ENCODE measurements around the gene ATP7B.
"Not testable (repeated sequence)": the region's sequence is repeated elsewhere in the genome, so short reads cannot be mapped to it uniquely, and the experiment has no call there.

The ATP7B gene

GRCh38 chr13:52010890-52011631 is at the start of gene ATP7B:
TSS of gene ATP7B (minus strand) at chr13:52011450. CDS start at chr13:52011337, 113 bp downstream.
- DNase-seq = no peak

DNA sequence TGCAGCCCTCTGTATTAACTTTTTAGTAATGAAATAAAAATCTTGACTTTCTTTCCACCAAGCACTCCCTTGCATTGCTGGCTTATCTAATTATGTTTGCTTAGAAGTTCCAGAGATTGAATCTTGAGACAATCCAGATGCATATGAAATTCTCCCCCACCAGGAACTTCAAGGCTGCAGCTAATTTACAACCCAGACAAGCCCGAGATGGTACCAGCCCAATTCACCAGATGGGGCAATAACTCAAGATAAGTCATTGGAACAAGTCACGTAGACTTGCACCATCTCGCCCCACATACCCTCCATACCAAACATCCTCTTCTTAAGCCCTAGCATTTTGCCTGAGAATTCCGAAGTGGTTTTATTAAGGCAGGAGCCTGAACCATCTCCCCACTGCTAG is 42.2 kb upstream of the ATP7B start:
- DNase-seq = no peak

DNA sequence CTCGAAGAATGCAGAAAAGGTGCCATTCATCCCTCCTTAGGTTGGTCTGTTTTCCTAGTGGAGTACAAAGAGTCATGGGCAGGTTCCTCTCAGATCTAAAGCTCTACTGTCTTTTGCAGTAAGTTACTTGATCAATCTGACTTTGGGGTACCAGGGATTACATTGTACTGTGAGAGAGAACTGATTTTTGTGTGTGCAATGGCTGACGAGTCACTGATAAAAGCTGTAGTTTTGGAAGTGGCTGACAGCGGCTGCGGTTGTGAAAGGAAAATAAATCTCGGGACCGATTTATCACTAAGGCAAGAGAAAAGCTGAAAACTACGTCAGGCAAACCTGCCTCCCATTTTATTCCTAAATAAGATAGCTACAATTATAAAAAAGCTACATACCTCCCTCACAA is 40.1 kb upstream of the ATP7B start:
- no peak for DNase-seq

DNA sequence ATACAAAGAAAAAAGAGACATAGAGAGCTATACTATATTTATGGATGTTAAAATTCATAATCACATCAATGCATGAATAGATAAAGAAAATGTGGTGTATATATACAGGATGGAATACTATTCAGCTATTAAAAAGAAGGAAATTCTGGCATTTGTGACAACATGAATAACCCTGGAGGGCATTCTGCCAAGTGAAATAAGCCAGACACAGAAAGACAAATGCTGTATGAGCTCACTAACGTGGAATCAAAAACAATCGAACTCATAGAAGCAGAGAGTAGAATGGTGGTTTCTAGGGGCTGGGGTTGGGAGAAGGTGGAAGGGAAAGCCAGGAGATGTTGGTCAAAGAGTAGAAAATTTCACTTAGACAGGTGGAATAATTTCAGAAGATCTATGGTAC is 37.3 kb upstream of the ATP7B start:
- peak; percentile 14 for DNase-seq

DNA sequence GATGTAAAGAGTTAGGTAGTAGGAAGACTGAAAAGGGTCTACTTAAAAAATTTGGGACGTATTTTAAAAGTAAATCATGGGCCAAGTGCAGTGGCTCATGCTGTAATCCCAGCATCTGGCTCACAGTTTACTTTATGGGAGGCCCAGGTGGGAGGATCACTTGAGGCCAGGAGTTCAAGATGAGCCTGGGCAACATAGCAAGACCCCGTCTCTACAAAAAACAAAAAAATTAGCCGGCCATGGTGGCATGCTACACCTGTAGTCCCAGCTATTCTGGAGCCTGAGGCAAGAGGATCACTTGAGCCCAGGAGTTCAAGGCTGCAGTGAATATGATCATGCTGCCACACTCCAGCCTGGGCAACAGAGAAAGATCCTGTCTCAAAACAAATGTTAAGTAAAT is 36.2 kb upstream of the ATP7B start:
- no peak for DNase-seq

DNA sequence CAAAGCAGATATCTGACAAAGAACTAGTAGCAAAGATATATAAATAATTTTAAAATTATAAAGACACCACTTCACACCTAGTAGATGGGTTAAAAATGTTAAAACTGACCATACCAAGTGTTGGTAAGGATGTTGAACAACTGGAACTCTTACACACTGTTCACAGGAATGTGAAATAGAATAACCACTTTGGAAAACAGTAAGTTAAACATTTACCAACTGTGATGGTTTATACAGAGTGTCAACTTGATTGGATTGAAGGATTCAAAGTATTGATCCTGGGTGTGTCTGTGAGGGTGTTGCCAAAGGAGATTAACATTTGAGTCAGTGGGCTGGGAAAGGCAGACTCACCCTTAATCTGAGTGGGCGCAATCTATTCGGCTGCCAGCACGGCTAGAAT is 32.4 kb upstream of the ATP7B start:
- no peak for DNase-seq

GRCh38 chr13:52036037-52036436 is 24.8 kb upstream of the ATP7B start:
- DNase-seq = no peak

- DNase-seq = no peak
Measured at GRCh38 chr13:52034616-52035226, 23.5 kb upstream of the ATP7B start.

GRCh38 chr13:52033039-52033438 is 21.8 kb upstream of the ATP7B start:
- DNase-seq = no peak

DNA sequence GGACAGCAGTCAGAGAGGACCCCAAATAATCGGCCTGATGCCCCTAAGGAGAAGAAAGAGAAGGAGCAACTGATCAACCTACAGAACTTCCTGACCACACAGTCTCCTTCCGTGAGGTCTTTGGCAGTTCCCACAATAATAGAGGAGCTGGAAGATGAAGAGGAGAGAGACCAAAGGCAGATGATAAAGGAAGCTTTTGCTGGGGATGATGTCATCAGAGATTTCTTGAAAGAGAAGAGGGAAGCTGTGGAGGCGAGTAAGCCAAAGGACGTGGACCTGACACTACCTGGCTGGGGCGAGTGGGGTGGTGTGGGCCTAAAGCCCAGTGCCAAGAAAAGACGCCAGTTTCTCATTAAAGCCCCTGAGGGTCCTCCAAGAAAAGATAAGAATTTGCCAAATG is 19.2 kb upstream of the ATP7B start:
- DNase-seq = not testable (repeated sequence)

GRCh38 chr13:52029569-52029968 is 18.3 kb upstream of the ATP7B start:
- no peak for DNase-seq

- no peak for DNase-seq
Measured at GRCh38 chr13:52027832-52028231, 16.6 kb upstream of the ATP7B start.

GRCh38 chr13:52026246-52026626 is 15.0 kb upstream of the ATP7B start:
- no peak for DNase-seq

DNA sequence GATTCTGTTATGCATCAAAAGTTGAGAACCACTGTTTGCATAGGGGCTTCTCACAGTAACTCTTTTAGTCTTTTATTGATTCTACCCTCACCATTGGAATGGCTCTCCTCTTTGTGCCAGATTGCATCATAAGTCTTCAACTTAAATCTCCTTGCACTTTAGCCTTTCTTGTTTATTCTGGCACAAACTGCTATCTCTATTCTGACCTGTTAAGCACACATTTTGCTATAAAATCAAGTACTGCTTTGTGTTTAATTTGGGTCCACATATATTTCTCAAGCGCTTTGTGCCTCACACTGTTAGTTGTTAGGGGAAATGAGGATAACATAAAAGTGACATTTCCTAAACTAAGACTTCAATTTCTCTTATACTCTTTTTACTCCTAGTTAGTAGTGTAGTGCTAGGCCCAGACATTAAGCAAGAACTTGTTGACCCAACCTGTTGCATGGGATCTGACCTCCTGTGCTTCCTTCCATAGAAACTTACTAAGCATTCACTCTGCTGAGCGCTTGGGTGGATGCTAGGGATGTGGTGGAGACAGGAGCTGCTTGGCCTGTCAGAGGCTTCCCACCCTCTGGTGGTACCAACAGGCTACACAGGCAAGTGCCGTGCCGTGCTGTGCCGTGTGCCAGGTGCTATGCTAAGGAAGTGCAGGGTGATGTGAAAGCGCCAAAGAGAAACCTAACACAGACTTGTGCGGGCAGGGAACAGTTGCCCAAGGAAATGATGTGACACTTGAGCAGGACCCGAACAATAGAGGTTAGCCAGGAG is 14.4 kb upstream of the ATP7B start:
- DNase-seq = no peak

- no peak for DNase-seq
Measured at GRCh38 chr13:52024481-52024880, 13.2 kb upstream of the ATP7B start, which contains the start of gene UTP14C. TSS of gene UTP14C (plus strand) at chr13:52024691. CDS start at chr13:52028805, 4,114 bp downstream.

- DNase-seq = no peak
Measured at GRCh38 chr13:52022356-52022755, 11.1 kb upstream of the ATP7B start.

GRCh38 chr13:52020191-52020590 is 8.9 kb upstream of the ATP7B start:
- no peak for DNase-seq

GRCh38 chr13:52016296-52016695 is 5.0 kb upstream of the ATP7B start:
- DNase-seq = no peak

- no peak for DNase-seq
Measured at GRCh38 chr13:52012512-52012836, 1.2 kb upstream of the ATP7B start.

- peak; percentile 97 for DNase-seq
Measured at GRCh38 chr13:52011632-52012511, 622 bp upstream of the ATP7B start, which contains the start of gene ALG11. TSS of gene ALG11 (plus strand) at chr13:52012398. CDS start at chr13:52012419, 21 bp downstream.

GRCh38 chr13:52009946-52010345 is 1.3 kb downstream of the ATP7B start:
- no peak for DNase-seq

- DNase-seq = no peak
Measured at GRCh38 chr13:52006523-52007245, 4.6 kb downstream of the ATP7B start.

All from NCI-H226 (cell line).